Left ventricle myocardium inferior (tissue), 1 donor: ENCODE results near the gene ANAPC2. TPM values are rescaled to one million over a fixed set of nuclear protein-coding genes. Genes with fewer than 3 reads are reported as not detected.

ENCODE experiments used
- DNase-seq: peaks from one replicate; pipeline ENCODE4 v3.0.0-alpha.2; 2020
- H3K27ac ChIP-seq: fragments of 200-600 bp; replicated peaks from 2 replicates; pipeline ENCODE4 v1.8.0; 2021
- H3K27me3 ChIP-seq: fragments of 200-600 bp; 2 replicates; pipeline ENCODE4 v1.8.0; 2021; ENCODE audit warnings: low read depth
- H3K36me3 ChIP-seq: fragments of 200-600 bp; 2 replicates; pipeline ENCODE4 v1.8.0; 2021
- H3K4me1 ChIP-seq: fragments of 200-600 bp; 2 replicates; pipeline ENCODE4 v1.8.0; 2021
- H3K4me3 ChIP-seq: fragments of 200-600 bp; 2 replicates; pipeline ENCODE4 v1.8.0; 2021; ENCODE audit warnings: mild to moderate bottlenecking, moderate library complexity
- H3K9me3 ChIP-seq: fragments of 200-600 bp; replicated peaks from 2 replicates; pipeline ENCODE4 v1.8.0; 2021
- CTCF ChIP-seq: fragments of 200-600 bp; IDR thresholded peaks from 2 replicates; pipeline ENCODE4 v1.8.0; 2021; ENCODE audit warnings: antibody characterized with exemption, mild to moderate bottlenecking, borderline replicate concordance
- intact Hi-C: fragments of 100-400 bp; cut with micrococcal nuclease; formaldehyde crosslinking; loops from one replicate; pipeline ENCODE4 v1.11.0; 2022
- long read RNA-seq: library from polyadenylated mRNA; unstranded; transcript quantifications from one replicate; pipeline ENCODE4 v2.0.0, GENCODE V29; 2021
- total RNA-seq: library from RNA; stranded (reverse); fragmentation: NEBNext Ultra II Directional; extraction: Animal tissue kit (Norgen Biotek cat#: 25700); gene quantifications from one replicate; pipeline ENCODE4 v1.2.1, GENCODE V29; 2021
- donor health status: DM: no; HTN: yes; CAD: no; lungs with severe emphysema.

ANAPC2 gene
- total RNA-seq = 34.7 TPM
- long read RNA-seq, transcript ANAPC2-201 (13 exons, 2,632 nt) = major isoform, 9 of 19 reads
- long read RNA-seq, partial matches to known transcripts = 6 of 19 reads
- long read RNA-seq, other reads (novel, unspliced or antisense) = 4 of 19 reads

GRCh38 chr9:137188490-137189296, at the start of gene ANAPC2, which contains the start of gene SSNA1:
TSS of gene ANAPC2 (minus strand) at chr9:137188560. CDS start at chr9:137188532, 28 bp downstream.
TSS of gene SSNA1 (plus strand) at chr9:137188676. CDS start at chr9:137188727, 51 bp downstream.
- Histone ChIP-seq H3K27ac (peak within 1 kb of the TSS; percentile 100), H3K27me3 (no peaks in the 10 kb centered on the region), H3K4me3 (peak within 1 kb of the TSS; percentile 100), H3K4me1 (peaks cover 78% of the 10 kb centered on the region), H3K9me3 (no peaks in the 10 kb centered on the region), H3K36me3 (peaks cover 57% of the 10 kb centered on the region)
- no peak for TF ChIP-seq CTCF
- intact Hi-C loops = no loop called here
- DNase-seq = peak; percentile 93

GRCh38 chr9:137236936-137237421, 48.6 kb upstream of the ANAPC2 start:
- H3K4me1 ChIP-seq = peaks cover 57% of the 10 kb centered on the region
- no peak overlapping the region for H3K27ac ChIP-seq
- peaks cover 4% of the 10 kb centered on the region for H3K36me3 ChIP-seq
- no peak for DNase-seq
- intact Hi-C loops = loop anchor here (5.0 kb wide), 1 partner anchor 120 kb away; no protein-coding TSS in a partner anchor
- H3K4me3 ChIP-seq = peak overlapping the region; percentile 50
- TF ChIP-seq CTCF = no peak
- H3K27me3 ChIP-seq = peaks cover 38% of the 10 kb centered on the region
- no peaks in the 10 kb centered on the region for H3K9me3 ChIP-seq

GRCh38 chr9:137236238-137236935, 48.0 kb upstream of the ANAPC2 start:
- intact Hi-C loops = loop anchor here (5.0 kb wide), 1 partner anchor 119 kb away; no protein-coding TSS in a partner anchor
- H3K9me3 ChIP-seq = no peaks in the 10 kb centered on the region
- peak; percentile 87 for DNase-seq
- H3K36me3 ChIP-seq = no peaks in the 10 kb centered on the region
- no peak overlapping the region for H3K27ac ChIP-seq
- H3K4me1 ChIP-seq = peaks cover 53% of the 10 kb centered on the region
- peak; percentile 99 for TF ChIP-seq CTCF
- H3K27me3 ChIP-seq = peaks cover 44% of the 10 kb centered on the region
- peak overlapping the region; percentile 50 for H3K4me3 ChIP-seq

GRCh38 chr9:137235424-137236237, 47.3 kb upstream of the ANAPC2 start:
- no peak overlapping the region for H3K27ac ChIP-seq
- peak overlapping the region; percentile 50 for H3K4me3 ChIP-seq
- H3K4me1 ChIP-seq = peaks cover 53% of the 10 kb centered on the region
- H3K27me3 ChIP-seq = peaks cover 52% of the 10 kb centered on the region
- intact Hi-C loops = loop anchor here (5.0 kb wide), 1 partner anchor 118 kb away; no protein-coding TSS in a partner anchor
- no peaks in the 10 kb centered on the region for H3K9me3 ChIP-seq
- no peak for TF ChIP-seq CTCF
- no peak for DNase-seq
- no peaks in the 10 kb centered on the region for H3K36me3 ChIP-seq
